ENCODE measurements around the gene TMEM81. TPM values are rescaled to one million over a fixed set of nuclear protein-coding genes. Genes with fewer than 3 reads are reported as not detected.

Gene TMEM81
- total and polyA plus RNA-seq, 10 of the 15 experiments (the other 5 are each of a cell fraction or from before 2014, with no cell fraction given), result 0.62 to 2.2 (median 1.1) TPM

DNA sequence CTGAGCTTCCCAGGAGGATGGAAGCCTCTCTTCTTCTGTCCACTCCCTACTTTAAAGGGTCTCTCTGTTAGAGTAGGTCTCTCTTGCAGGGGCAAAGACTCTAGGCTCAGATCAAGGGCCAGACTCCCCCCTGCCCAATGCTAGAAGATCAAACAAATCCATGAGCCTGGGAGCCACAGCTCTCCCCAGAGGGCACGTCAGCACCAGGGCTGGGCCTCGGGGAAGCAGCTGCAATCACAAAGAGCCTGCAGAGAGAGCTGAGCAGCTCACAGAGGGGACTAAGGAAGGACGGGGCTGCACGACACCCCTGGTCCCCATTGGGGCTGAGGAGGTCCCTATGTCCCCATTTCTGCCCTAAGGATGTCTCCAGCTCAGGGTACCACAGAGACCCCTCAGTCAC, 37.4 kb downstream of the TMEM81 start:
- Histone ChIP-seq H3K4me1 (ENCODE audit: control insufficient read depth, insufficient read depth, low read length) (no peaks in the 10 kb centered on the region), H3K27ac (ENCODE audit: control insufficient read depth, insufficient read depth) (no peak overlapping the region), H3K36me3 (ENCODE audit: control insufficient read depth in 2 of 2, insufficient read depth in 2 of 2, low read length in 1 of 2) (no peaks in the 10 kb centered on the region), H3K9ac (ENCODE audit: control insufficient read depth, insufficient read depth, low read length) (no peak overlapping the region), H3K79me2 (ENCODE audit: control insufficient read depth, insufficient read depth, low read length) (no peaks in the 10 kb centered on the region), H4K20me1 (ENCODE audit: control insufficient read depth, insufficient read depth) (no peaks in the 10 kb centered on the region), H3K27me3 (replicated peaks in 1 of 2; ENCODE audit: control insufficient read depth in 2 of 2, insufficient read depth in 2 of 2, low read length in 1 of 2) (peaks cover 0 to 11% of the 10 kb centered on the region in 2 experiments), H2AFZ (ENCODE audit: control insufficient read depth, low read depth, low read length) (no peak overlapping the region), H3K4me3 (no peak overlapping the region), H3K9me3 (replicated peaks; ENCODE audit: control insufficient read depth, insufficient read depth, low read length) (no peaks in the 10 kb centered on the region), H3K4me2 (ENCODE audit: control insufficient read depth, insufficient read depth) (no peak overlapping the region)
- ChIA-PET SMC1A (ENCODE audit: uncharacterized antibody, unreplicated experiment) (no interaction called here), POLR2A (interaction anchor here (0.6 kb wide), 1 partner anchor 361 kb away, joined by 5 read pairs; no protein-coding TSS in a partner anchor), CTCF (no interaction called here), RAD21 (ENCODE audit: unreplicated experiment) (no interaction called here)
- no TSS peak for BruUV-seq (replicated peaks)
- intact Hi-C loops (cut with micrococcal nuclease; ENCODE audit: unreplicated experiment) (no loop called here), in situ Hi-C loops (cut with MboI) (no loop called here)
- TF ChIP-seq MTA3 (IDR thresholded peaks at IDR 0.05; ENCODE audit: borderline replicate concordance, low read length) (no peak), FOXK2 (IDR thresholded peaks at IDR 0.05) (no peak), STAT3 (IDR thresholded peaks at IDR 0.05; ENCODE audit: low read depth, low read length) (no peak), ATF7 (IDR thresholded peaks at IDR 0.05; ENCODE audit: low read depth) (no peak), TCF3 (IDR thresholded peaks at IDR 0.05; ENCODE audit: borderline replicate concordance, insufficient read depth, low read depth, low read length) (no peak), SPI1 (IDR thresholded peaks at IDR 0.05; ENCODE audit: borderline replicate concordance, insufficient read depth, low read depth, low read length) (no peak), FOXM1 (IDR thresholded peaks at IDR 0.05; ENCODE audit: low read depth, low read length) (no peak), NFXL1 (IDR thresholded peaks at IDR 0.05; ENCODE audit: borderline replicate concordance) (no peak)
- TF ChIP-seq, protein P1, sequence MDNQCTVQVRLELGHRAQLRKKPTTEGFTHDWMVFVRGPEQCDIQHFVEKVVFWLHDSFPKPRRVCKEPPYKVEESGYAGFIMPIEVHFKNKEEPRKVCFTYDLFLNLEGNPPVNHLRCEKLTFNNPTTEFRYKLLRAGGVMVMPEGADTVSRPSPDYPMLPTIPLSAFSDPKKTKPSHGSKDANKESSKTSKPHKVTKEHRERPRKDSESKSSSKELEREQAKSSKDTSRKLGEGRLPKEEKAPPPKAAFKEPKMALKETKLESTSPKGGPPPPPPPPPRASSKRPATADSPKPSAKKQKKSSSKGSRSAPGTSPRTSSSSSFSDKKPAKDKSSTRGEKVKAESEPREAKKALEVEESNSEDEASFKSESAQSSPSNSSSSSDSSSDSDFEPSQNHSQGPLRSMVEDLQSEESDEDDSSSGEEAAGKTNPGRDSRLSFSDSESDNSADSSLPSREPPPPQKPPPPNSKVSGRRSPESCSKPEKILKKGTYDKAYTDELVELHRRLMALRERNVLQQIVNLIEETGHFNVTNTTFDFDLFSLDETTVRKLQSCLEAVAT (IDR thresholded peaks at IDR 0.05), result no peak
- TF ChIP-seq, protein P2, sequence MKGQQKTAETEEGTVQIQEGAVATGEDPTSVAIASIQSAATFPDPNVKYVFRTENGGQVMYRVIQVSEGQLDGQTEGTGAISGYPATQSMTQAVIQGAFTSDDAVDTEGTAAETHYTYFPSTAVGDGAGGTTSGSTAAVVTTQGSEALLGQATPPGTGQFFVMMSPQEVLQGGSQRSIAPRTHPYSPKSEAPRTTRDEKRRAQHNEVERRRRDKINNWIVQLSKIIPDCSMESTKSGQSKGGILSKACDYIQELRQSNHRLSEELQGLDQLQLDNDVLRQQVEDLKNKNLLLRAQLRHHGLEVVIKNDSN (IDR thresholded peaks at IDR 0.05; ENCODE audit: borderline replicate concordance, extremely low read length, insufficient read depth, low read depth, low read length), result no peak
- no peak for ATAC-seq
- 3% methylated on average over 4 of the region's 4 CpGs for WGBS (ENCODE audit: insufficient coverage, insufficient replicate concordance, low lambda C conversion rate, missing lambda C conversion rate)
- FAIRE-seq, result no peak
- no peak for DNase-seq (ENCODE audit: low read depth, low spot score)

All from GM12878 (cell line).